ENCODE results near the gene BBS5.
"Not testable (repeated sequence)": the region's sequence is repeated elsewhere in the genome, so short reads cannot be mapped to it uniquely, and the experiment has no call there.

Gene BBS5

GRCh38 chr2:169525434-169525833, 46.1 kb downstream of the BBS5 start:
- H3K27ac ChIP-seq: no peak overlapping the region
- TF ChIP-seq CTCF (IDR thresholded peaks at IDR 0.05): no peak
- TF ChIP-seq ZFX (IDR thresholded peaks at IDR 0.05; ENCODE audit: borderline replicate concordance): no peak

- no peak overlapping the region for H3K27ac ChIP-seq
- TF ChIP-seq ZFX (IDR thresholded peaks at IDR 0.05; ENCODE audit: borderline replicate concordance) (no peak), CTCF (IDR thresholded peaks at IDR 0.05) (no peak)
These were observed 47.2 kb downstream of the BBS5 start for GRCh38 chr2:169526451-169526850.

GRCh38 chr2:169528271-169528701, 49.0 kb downstream of the BBS5 start:
- peak; percentile 79 for TF ChIP-seq CTCF (IDR thresholded peaks at IDR 0.05)
- TF ChIP-seq ZFX (IDR thresholded peaks at IDR 0.05; ENCODE audit: borderline replicate concordance): no peak
- no peak overlapping the region for H3K27ac ChIP-seq

- H3K27ac ChIP-seq: not testable (repeated sequence)
These were observed 60.2 kb downstream of the BBS5 start for GRCh38 chr2:169539460-169539859.

- TF ChIP-seq ZFX (IDR thresholded peaks at IDR 0.05; ENCODE audit: borderline replicate concordance) (no peak), CTCF (IDR thresholded peaks at IDR 0.05) (no peak)
- no peak overlapping the region for H3K27ac ChIP-seq
These were observed 60.9 kb downstream of the BBS5 start for GRCh38 chr2:169540146-169540545.

GRCh38 chr2:169542433-169542832, 63.1 kb downstream of the BBS5 start:
- no peak overlapping the region for H3K27ac ChIP-seq
- TF ChIP-seq ZFX (IDR thresholded peaks at IDR 0.05; ENCODE audit: borderline replicate concordance) (no peak), CTCF (IDR thresholded peaks at IDR 0.05) (no peak)

- no peak overlapping the region for H3K27ac ChIP-seq
- no peak for TF ChIP-seq ZFX (IDR thresholded peaks at IDR 0.05; ENCODE audit: borderline replicate concordance)
- TF ChIP-seq CTCF (IDR thresholded peaks at IDR 0.05): no peak
These were observed 67.5 kb downstream of the BBS5 start for GRCh38 chr2:169546756-169547155.
